Spleen (tissue), 7 donors: Measurements from ENCODE around the gene TFB2M.

ENCODE experiments used
- CTCF ChIP-seq, 11 experiments: fragments of 200-600 bp in 7 of 11; fragments of 450-650 bp in 4 of 11; sonication (generic) in 4 of 11; IDR thresholded peaks in 8 of 11; conservative IDR thresholded peaks in 3 of 11; 1 replicate in 7 of 11; 2 replicates in 4 of 11; pipeline versions ENCODE4 v1.4.0 to v1.8.0; 2016 to 2021; ENCODE audit warnings: antibody characterized with exemption in 11 of 11, inconsistent platforms in 4 of 11, mild to moderate bottlenecking in 1 of 11
- POLR2A ChIP-seq, 3 donors: fragments of 450-650 bp; IDR thresholded peaks; one replicate each; pipeline ENCODE4 v1.5.1; 2017; ENCODE audit warnings: antibody characterized with exemption in 3 of 3, mild to moderate bottlenecking in 1 of 3
- donor health status: DM: no; HTN: no; CAD: no; lungs with moderate emphysema.
- donor health status: DM: no; HTN: no; CAD: no.
- donor health status: DM: no; HTN: no; CAD: no.

- TF ChIP-seq CTCF (IDR thresholded peaks at IDR 0.05 in 8 of 11, conservative IDR thresholded peaks at IDR 0.05 in 3 of 11) (no peak), POLR2A (IDR thresholded peaks at IDR 0.05) (no peak)
These were observed 38.5 kb downstream of the TFB2M start for GRCh38 chr1:246527402-246528088.
